NCI-H2196 (cell line): ENCODE data around the gene TBC1D22B.
"Not testable (repeated sequence)": the region's sequence is repeated elsewhere in the genome, so short reads cannot be mapped to it uniquely, and the experiment has no call there.

Source experiments
- DNase-seq: peaks from one replicate; lab custom pipeline; 2025; ENCODE audit not compliant: unreplicated experiment; lab: John Stamatoyannopoulos, UW

The TBC1D22B gene

GRCh38 chr6:37262446-37263026 is 5.0 kb downstream of the TBC1D22B start:
- no peak for DNase-seq

GRCh38 chr6:37265001-37265400 is 7.4 kb downstream of the TBC1D22B start:
- DNase-seq, result no peak

GRCh38 chr6:37265860-37266259 is 8.3 kb downstream of the TBC1D22B start:
- no peak for DNase-seq

- no peak for DNase-seq
Measured at GRCh38 chr6:37269105-37269504, 11.5 kb downstream of the TBC1D22B start.

GRCh38 chr6:37272834-37273566 is 15.4 kb downstream of the TBC1D22B start:
- no peak for DNase-seq

- no peak for DNase-seq
Measured at GRCh38 chr6:37273690-37274089, 16.1 kb downstream of the TBC1D22B start.

- no peak for DNase-seq
Measured at GRCh38 chr6:37275350-37275749, 17.8 kb downstream of the TBC1D22B start.

- DNase-seq, result no peak
Measured at GRCh38 chr6:37277001-37277409, 19.4 kb downstream of the TBC1D22B start.

- DNase-seq, result no peak
Measured at GRCh38 chr6:37279366-37280134, 22.0 kb downstream of the TBC1D22B start.

GRCh38 chr6:37280162-37280887 is 22.8 kb downstream of the TBC1D22B start:
- DNase-seq, result no peak

GRCh38 chr6:37282371-37282770 is 24.8 kb downstream of the TBC1D22B start:
- DNase-seq, result no peak

- DNase-seq, result no peak
Measured at GRCh38 chr6:37283268-37283667, 25.7 kb downstream of the TBC1D22B start.

GRCh38 chr6:37283671-37284151 is 26.1 kb downstream of the TBC1D22B start:
- no peak for DNase-seq

- DNase-seq, result no peak
Measured at GRCh38 chr6:37284781-37285180, 27.2 kb downstream of the TBC1D22B start.

GRCh38 chr6:37285861-37286311 is 28.3 kb downstream of the TBC1D22B start:
- no peak for DNase-seq

GRCh38 chr6:37287519-37288157 is 30.1 kb downstream of the TBC1D22B start:
- no peak for DNase-seq

GRCh38 chr6:37288247-37288646 is 30.7 kb downstream of the TBC1D22B start:
- no peak for DNase-seq

- peak; percentile 29 for DNase-seq
Measured at GRCh38 chr6:37289931-37290330, 32.4 kb downstream of the TBC1D22B start.

GRCh38 chr6:37293426-37293825 is 35.9 kb downstream of the TBC1D22B start:
- no peak for DNase-seq

- DNase-seq, result not testable (repeated sequence)
Measured at GRCh38 chr6:37297637-37298036, 40.1 kb downstream of the TBC1D22B start.

GRCh38 chr6:37298958-37299357 is 41.4 kb downstream of the TBC1D22B start:
- no peak for DNase-seq
